ENCODE data around the gene DEK. TPM values are rescaled to one million over a fixed set of nuclear protein-coding genes. Genes with fewer than 3 reads are reported as not detected.

Gene DEK
- total RNA-seq, 1 donor from 2014 or later, result 33.8 TPM

DNA sequence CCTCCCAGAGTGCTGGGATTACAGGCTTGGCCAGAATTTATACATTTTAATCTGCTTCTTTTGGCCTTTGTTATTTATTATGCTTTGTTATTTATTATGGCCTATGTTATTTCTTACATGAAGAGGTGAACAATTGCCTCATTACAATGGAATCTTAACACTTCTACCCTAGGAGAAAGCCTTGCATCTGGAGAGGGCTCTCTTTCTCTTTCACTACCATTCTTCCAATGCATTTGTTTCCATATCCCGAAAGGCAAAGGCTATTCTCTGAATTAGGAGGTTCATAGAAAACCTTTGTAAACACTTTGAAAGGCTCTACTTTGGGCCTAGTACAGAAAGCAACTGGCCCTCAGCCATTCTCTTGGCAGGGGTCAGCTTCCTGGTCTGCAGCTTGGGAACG is 19.9 kb upstream of the DEK start:
- Mint-ChIP-seq H3K9me3 (ENCODE audit: unreplicated experiment) (no peaks in the 10 kb centered on the region), H3K4me1 (ENCODE audit: low read depth, unreplicated experiment) (peaks cover 5% of the 10 kb centered on the region), H3K36me3 (ENCODE audit: unreplicated experiment) (no peaks in the 10 kb centered on the region), H3K27me3 (ENCODE audit: unreplicated experiment) (no peaks in the 10 kb centered on the region), H3K27ac (ENCODE audit: unreplicated experiment) (no peak overlapping the region), H3K4me3 (ENCODE audit: unreplicated experiment) (no peak overlapping the region)
- TF ChIP-seq, protein P1, sequence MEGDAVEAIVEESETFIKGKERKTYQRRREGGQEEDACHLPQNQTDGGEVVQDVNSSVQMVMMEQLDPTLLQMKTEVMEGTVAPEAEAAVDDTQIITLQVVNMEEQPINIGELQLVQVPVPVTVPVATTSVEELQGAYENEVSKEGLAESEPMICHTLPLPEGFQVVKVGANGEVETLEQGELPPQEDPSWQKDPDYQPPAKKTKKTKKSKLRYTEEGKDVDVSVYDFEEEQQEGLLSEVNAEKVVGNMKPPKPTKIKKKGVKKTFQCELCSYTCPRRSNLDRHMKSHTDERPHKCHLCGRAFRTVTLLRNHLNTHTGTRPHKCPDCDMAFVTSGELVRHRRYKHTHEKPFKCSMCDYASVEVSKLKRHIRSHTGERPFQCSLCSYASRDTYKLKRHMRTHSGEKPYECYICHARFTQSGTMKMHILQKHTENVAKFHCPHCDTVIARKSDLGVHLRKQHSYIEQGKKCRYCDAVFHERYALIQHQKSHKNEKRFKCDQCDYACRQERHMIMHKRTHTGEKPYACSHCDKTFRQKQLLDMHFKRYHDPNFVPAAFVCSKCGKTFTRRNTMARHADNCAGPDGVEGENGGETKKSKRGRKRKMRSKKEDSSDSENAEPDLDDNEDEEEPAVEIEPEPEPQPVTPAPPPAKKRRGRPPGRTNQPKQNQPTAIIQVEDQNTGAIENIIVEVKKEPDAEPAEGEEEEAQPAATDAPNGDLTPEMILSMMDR (IDR thresholded peaks at IDR 0.05; ENCODE audit: partially characterized antibody, unreplicated experiment), result no peak
- DNase-seq, result no peak

DNA sequence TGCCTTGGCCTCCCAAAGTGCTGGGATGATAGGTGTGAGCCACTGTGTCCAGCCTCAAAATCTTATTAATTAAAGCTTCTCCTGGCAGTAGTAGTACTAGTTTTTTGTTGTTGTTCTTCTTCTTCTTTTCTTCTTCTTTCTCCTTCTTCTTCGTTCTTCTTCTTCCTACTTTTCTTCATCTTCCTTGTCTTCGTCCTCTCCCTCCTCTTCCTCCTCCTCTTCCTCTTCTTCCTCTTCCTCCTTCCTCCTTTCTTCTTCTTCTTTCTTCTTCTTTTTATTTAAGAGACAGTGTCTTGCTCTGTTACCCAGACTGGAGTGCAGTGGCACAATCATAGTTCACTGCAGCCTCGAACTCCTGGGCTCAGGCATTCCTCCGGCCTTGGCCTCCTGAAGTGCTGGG is 17.2 kb upstream of the DEK start:
- Mint-ChIP-seq H3K9me3 (ENCODE audit: unreplicated experiment) (no peaks in the 10 kb centered on the region), H3K27ac (ENCODE audit: unreplicated experiment) (no peak overlapping the region), H3K36me3 (ENCODE audit: unreplicated experiment) (no peaks in the 10 kb centered on the region), H3K4me3 (ENCODE audit: unreplicated experiment) (no peak overlapping the region), H3K27me3 (ENCODE audit: unreplicated experiment) (peaks cover 3% of the 10 kb centered on the region), H3K4me1 (ENCODE audit: low read depth, unreplicated experiment) (peaks cover 5% of the 10 kb centered on the region)
- TF ChIP-seq, protein P1 (IDR thresholded peaks at IDR 0.05; ENCODE audit: partially characterized antibody, unreplicated experiment), result no peak
- DNase-seq, result no peak

DNA sequence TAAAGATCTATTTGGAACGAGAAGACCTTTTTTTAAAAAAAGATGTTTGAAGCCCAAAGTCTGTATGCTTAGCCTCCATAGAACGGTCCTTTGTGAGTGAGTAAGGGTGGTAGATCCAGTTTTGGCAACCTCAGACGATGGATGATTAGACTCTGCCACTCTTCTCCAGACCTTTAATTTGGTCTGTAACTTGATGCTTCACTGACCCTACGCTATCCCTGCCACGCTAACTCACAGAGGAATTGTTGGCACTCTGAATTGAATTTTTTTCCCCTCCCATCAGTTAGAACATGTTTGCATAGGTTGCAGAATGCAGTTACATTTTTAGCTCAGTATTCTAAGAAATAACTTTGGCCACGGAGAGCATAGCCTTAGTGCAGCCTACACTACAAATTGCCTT is 15.8 kb upstream of the DEK start:
- TF ChIP-seq, protein P1 (IDR thresholded peaks at IDR 0.05; ENCODE audit: partially characterized antibody, unreplicated experiment), result no peak
- Mint-ChIP-seq H3K9me3 (ENCODE audit: unreplicated experiment) (no peaks in the 10 kb centered on the region), H3K27me3 (ENCODE audit: unreplicated experiment) (peaks cover 5% of the 10 kb centered on the region), H3K4me1 (ENCODE audit: low read depth, unreplicated experiment) (peaks cover 5% of the 10 kb centered on the region), H3K27ac (ENCODE audit: unreplicated experiment) (no peak overlapping the region), H3K36me3 (ENCODE audit: unreplicated experiment) (no peaks in the 10 kb centered on the region), H3K4me3 (ENCODE audit: unreplicated experiment) (no peak overlapping the region)
- DNase-seq, result no peak

DNA sequence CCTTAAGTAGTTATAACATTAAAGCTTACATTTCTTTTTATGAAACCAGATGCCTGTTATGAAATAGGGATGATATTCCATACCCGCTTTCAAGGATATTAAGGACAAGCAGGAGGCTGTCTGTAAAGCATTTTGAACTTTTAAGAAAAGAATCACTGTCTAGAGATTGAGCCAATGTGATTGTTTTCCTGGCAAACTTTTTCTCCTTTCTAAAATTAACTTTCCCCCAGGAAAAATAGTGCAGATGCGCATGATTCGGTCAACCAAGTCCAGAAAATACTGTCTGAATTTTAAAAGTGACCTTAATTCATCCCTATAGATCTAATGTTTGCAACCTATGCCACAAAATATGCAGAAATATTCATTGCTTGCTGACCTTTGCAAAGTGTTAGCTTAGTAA is 15.1 kb upstream of the DEK start:
- Mint-ChIP-seq H3K27me3 (ENCODE audit: unreplicated experiment) (peaks cover 5% of the 10 kb centered on the region), H3K36me3 (ENCODE audit: unreplicated experiment) (no peaks in the 10 kb centered on the region), H3K4me3 (ENCODE audit: unreplicated experiment) (no peak overlapping the region), H3K27ac (ENCODE audit: unreplicated experiment) (no peak overlapping the region), H3K9me3 (ENCODE audit: unreplicated experiment) (no peaks in the 10 kb centered on the region), H3K4me1 (ENCODE audit: low read depth, unreplicated experiment) (peaks cover 5% of the 10 kb centered on the region)
- DNase-seq, result no peak
- TF ChIP-seq, protein P1 (IDR thresholded peaks at IDR 0.05; ENCODE audit: partially characterized antibody, unreplicated experiment), result no peak

DNA sequence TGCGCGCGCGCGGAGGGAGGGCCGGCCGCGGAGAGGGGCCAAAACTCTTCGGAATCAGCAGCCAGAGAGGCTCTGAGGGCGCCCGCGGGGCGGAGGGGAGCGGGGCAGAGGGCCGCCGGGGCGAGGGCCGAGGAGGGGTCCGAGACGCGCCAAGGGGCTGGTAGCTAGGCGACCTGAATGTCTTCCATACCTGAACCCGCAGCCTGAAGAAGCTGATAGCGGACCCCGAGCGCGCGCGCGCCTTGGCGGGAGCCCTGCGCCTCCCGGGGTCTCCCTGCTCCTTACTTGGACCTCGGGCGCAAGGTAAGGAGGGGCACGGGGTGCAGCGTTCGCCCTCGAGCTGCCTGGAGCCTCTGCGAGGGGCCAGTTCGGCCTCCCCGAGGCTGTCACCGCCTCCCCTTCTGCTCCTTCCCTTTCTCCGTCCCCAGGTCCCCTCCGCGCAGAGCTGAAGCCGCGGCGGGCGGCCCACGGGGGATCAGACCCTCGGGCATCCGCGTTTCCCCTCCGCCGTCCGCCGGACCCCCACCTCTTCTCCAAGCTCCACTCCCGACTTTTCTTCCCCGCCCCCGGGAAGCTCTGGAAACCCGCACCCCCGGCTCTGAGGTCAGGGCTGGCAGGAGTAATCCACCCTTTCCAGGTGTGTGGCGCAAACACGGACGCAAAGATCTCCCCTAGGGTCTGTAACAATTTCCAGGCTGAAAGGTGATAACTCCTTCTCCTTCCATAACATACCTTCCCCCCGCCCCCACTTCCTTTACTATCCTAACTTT is 13.1 kb upstream of the DEK start:
- DNase-seq, result peak; percentile 30
- peaks cover 5% of the 10 kb centered on the region for H3K27me3 Mint-ChIP-seq (ENCODE audit: unreplicated experiment)
- H3K4me3 Mint-ChIP-seq (ENCODE audit: unreplicated experiment), result peak overlapping the region; percentile 88
- no peaks in the 10 kb centered on the region for H3K36me3 Mint-ChIP-seq (ENCODE audit: unreplicated experiment)
- TF ChIP-seq, protein P1 (IDR thresholded peaks at IDR 0.05; ENCODE audit: partially characterized antibody, unreplicated experiment), result no peak
- H3K4me1 Mint-ChIP-seq (ENCODE audit: low read depth, unreplicated experiment), result peaks cover 5% of the 10 kb centered on the region
- H3K27ac Mint-ChIP-seq (ENCODE audit: unreplicated experiment), result no peak overlapping the region
- H3K9me3 Mint-ChIP-seq (ENCODE audit: unreplicated experiment), result no peaks in the 10 kb centered on the region
